ENCODE data around the gene UPK3BL2. TPM values are rescaled to one million over a fixed set of nuclear protein-coding genes. Genes with fewer than 3 reads are reported as not detected.
"Not testable (repeated sequence)": the region's sequence is repeated elsewhere in the genome, so short reads cannot be mapped to it uniquely, and the experiment has no call there.

Gene UPK3BL2
- total RNA-seq, 1 donor = 4.0 TPM

DNA sequence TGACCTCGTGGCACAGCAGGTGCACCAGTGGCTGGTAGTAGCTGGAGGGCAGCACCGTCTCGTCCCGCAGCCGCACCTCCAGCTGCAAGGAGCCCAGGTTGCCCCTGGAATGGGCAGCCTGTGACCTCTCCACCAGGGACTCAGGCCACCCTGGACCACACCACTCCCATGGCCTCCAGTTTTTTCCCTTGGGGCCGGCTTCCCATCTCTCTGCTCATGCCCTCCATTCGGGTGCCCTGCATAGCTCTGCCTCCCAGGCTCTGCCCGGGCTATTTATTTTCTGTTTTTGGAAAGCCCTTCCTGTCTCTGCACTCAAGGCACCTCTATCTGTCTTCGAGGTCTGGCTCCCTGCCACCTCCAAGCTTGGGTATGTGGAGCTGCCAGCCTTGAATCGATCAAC, 46.6 kb downstream of the UPK3BL2 start:
- not testable (repeated sequence) for DNase-seq (ENCODE audit: low read depth in 2 of 3, low spot score in 2 of 3)

DNA sequence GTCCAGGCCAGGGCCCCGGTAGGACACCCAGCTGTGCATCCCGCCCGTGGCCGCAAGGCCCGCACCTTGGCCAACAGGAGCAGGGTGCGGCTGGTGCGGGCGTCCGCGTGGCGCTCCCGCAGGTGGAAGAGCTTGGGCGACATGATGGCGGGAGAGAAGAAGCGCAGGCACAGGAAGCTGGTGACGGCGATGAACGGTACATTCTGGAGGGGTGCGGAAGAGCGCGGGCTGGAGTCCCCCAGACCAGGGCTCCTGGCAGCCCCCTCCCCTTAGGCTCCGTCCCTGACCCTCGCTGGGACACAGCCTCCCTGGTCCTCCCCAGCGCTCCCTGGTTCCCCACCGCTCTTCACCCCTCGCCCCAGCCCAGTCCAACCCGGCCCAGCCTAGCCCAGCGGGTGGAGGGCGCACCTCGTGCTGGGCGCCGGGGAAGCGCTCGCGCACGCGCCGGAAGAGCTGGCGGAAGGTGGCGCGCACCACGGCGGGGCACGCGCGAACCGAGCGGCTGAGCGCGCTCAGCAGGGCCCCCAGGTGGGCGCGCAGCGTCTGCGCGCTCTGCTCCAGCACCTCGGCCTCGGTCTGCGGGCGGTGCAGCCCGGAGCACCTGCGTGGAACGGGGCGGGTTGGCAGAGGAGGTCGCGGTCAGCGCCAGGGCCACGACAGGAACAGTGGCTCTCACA, 48.9 kb downstream of the UPK3BL2 start:
- DNase-seq (ENCODE audit: low read depth in 2 of 3, low spot score in 2 of 3) = not testable (repeated sequence)

DNA sequence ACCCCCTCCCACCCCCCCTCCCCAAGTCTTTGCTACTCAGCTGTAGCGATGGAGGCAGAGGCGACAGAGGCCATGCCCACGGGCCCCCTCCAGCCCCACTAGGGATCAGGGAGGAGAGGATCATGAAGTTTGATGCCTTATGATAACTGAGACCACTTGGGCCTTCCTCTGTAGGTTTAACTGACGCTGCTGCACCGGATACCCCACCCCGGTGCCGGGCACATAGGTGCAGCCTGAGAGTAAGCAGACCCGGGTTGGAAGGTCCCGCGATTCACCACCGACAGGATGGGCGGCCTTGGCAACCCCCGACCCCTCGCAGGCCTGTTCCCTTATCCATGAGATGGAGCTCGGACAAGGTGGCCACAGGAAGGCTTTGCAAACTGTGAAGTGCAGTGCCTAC, 49.5 kb downstream of the UPK3BL2 start:
- not testable (repeated sequence) for DNase-seq (ENCODE audit: low read depth in 2 of 3, low spot score in 2 of 3)

DNA sequence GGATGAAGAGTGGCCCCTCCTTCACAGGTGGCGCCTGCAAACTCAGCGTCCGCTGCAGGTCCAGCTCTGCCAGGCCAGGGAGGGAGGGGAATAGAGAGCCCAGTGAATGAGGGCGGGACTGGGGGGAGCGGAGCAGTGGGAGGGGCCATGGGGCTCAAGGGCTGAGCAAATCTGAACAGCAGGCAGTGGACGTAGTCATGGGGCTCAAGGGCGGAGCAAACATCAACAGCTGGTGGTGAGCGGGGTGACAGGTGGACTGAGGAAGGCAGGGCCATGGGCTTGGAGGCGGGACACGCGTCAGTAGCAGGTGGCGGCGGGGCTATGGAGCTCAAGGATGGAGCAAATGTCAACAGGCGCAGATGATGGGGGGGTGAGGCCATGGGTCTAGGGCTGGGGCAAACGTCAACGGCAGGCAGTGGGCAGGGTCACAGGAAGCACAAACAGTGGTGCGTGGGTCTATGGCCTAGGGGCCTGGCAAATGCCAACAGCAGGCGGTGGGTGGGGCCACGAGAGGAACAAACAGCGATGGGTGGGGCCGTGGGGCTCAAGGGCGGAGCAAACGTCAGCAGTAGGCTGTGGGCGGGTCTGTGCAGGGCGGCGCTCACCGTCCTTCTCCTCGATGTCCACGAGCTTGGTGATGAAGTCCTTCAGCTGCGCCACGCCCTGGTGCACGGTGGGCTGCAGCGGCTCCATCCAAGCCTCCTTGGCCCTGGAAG, 50.1 kb downstream of the UPK3BL2 start:
- peak in 1 of 3 donors; percentile 14 for DNase-seq (ENCODE audit: low read depth in 2 of 3, low spot score in 2 of 3)

DNA sequence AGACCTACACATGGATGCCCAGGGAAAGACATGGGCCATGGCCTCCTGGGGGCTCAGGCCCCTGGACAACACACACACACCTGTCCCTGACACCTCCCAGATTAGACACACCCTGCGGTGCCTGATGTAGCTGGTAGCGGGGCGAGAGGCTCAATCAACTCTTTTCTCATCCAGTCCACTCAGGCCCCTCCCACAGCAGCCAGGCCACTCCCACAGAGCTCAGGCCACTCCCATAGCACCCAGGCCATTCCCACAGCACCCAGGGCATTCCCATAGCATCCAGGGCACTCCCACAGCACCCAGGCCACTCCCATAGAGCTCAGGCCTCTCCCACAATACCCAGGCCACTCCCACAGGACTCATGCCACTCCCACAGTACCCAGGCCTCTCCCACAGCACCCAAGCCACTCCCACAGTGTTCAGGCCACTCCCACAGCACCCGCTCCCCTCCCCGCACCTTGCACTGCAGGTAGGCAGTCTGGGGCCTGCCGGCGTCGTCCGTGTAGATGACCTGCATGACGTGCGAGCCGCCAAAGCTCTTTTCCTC, 52.9 kb downstream of the UPK3BL2 start:
- not testable (repeated sequence) for DNase-seq (ENCODE audit: low read depth in 2 of 3, low spot score in 2 of 3)

Other genes starting within 250 kb of the UPK3BL2 start
- not detected for gene SPDYE6, start 187.3 kb downstream of the UPK3BL2 start, total RNA-seq
- 19.7 TPM for gene PRKRIP1, start 147.3 kb downstream of the UPK3BL2 start, total RNA-seq
- 191 TPM for gene ORAI2, start 110.1 kb downstream of the UPK3BL2 start, total RNA-seq
- 39.6 TPM for gene ALKBH4, start 78.8 kb downstream of the UPK3BL2 start, total RNA-seq
- 27.7 TPM for gene LRWD1, start 78.7 kb downstream of the UPK3BL2 start, total RNA-seq
- 46.3 TPM for gene POLR2J, start 64.8 kb downstream of the UPK3BL2 start, total RNA-seq
- gene RASA4B, start 25.9 kb downstream of the UPK3BL2 start, total RNA-seq = 14.8 TPM
- gene SPDYE2, start 7.5 kb upstream of the UPK3BL2 start, total RNA-seq = under 0.01 TPM
- gene POLR2J3, start 28.9 kb upstream of the UPK3BL2 start, total RNA-seq = 52.0 TPM
- gene RASA4, start 73.1 kb upstream of the UPK3BL2 start, total RNA-seq = 35.3 TPM
- gene UPK3BL1, start 99.1 kb upstream of the UPK3BL2 start, total RNA-seq = 0.27 TPM
- gene SPDYE2B, start 106.6 kb upstream of the UPK3BL2 start, total RNA-seq = not detected
- 2.7 TPM for gene POLR2J2, start 128.0 kb upstream of the UPK3BL2 start, total RNA-seq
- 17.8 TPM for gene FAM185A, start 205.3 kb upstream of the UPK3BL2 start, total RNA-seq

Data from hematopoietic multipotent progenitor cell (in vitro differentiated cells).